Raji (cell line): ENCODE results near the gene OR1I1.

ENCODE experiments used
- POLR2A ChIP-seq: IDR thresholded peaks from 2 replicates; pipeline ENCODE4 v1.6.1; 2011; ENCODE audit warnings: low read depth, low read length, control low read depth; ENCODE audit not compliant: insufficient read depth

The OR1I1 gene

GRCh38 chr19:15081911-15082310, at the start of gene OR1I1:
OR1I1 (plus strand) TSS chr19:15082211; CDS start chr19:15087066, 4,855 bp downstream.
- no peak for TF ChIP-seq POLR2A

- TF ChIP-seq POLR2A, result no peak
These were observed 46.2 kb upstream of the OR1I1 start for GRCh38 chr19:15035795-15036311.

- TF ChIP-seq POLR2A, result no peak
These were observed 44.4 kb upstream of the OR1I1 start for GRCh38 chr19:15037586-15037985.

DNA sequence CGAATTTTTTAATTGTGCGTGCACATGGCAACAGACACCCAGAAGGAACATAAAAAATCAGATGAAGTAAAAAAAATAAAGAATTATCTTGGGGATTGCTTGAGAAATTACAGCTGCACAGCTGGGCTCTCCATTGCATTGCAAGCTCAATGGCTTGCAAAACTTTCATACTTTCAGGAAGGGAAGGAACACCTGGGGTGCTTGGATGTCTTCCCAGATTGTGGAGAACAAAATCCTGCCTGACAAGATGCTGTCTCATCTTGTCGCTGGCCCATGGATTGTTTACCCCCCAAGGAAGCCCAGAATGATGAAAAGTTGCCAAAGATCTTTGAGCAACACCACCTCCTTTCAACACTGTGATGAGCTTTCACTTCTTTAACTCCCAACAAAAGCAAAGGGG, 43.7 kb upstream of the OR1I1 start:
- TF ChIP-seq POLR2A, result no peak

GRCh38 chr19:15042003-15042402, 40.0 kb upstream of the OR1I1 start:
- TF ChIP-seq POLR2A, result no peak

DNA sequence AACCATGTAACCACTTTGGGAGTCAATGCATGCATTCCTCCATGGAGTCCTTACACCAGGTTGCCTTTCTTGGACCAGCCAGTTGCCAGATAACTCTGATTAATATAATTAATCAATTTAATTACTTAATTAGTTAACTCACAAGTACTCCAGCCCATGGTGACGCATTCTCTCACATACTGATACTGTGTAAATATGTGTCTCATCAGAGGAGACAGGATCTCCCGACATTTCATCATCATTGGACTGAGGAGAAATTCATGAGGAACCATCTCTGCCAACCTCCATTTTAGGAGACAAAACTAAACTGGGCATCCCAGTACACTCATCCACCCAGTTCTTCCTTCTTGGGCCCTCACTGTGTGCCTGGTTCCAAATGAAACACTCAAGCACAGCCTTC, 39.2 kb upstream of the OR1I1 start:
- no peak for TF ChIP-seq POLR2A

DNA sequence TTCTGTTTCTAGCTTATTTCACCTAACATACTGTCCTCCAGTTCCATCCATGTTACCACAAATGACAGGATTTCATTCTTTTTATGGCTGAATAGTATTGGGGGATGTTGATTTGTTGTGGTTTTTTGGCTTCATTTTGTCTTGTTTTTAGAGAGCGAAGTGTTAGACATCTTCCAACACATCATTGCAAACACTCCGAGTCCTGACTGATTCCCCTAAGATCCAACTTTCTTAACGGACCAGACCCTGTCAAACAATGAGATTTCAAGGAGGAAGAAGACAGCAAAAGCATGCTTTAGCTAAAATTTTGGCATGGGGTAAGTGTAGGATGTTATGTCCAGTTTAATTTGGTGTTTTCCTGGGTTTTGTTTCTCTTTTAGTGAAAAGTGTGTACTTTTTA, 36.5 kb upstream of the OR1I1 start:
- no peak for TF ChIP-seq POLR2A

DNA sequence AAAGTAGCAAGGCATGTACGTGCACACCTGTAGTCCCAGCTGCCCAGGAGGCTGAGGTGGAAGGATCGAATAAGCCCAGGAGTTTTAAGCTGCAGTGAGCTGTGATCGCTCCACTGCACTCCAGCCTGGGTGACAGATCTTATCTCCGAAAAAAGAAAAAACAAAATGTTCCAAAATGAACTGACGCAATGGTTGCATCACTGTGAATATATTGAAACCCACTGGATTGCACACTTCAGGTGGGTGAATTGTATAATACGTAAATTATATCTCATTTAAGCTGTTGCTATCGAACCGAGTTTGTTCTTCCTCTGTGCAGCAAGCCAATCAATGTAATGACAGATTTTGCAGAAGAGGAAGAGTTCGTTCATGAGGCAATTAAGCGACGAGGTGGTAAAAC, 34.3 kb upstream of the OR1I1 start:
- TF ChIP-seq POLR2A, result no peak

DNA sequence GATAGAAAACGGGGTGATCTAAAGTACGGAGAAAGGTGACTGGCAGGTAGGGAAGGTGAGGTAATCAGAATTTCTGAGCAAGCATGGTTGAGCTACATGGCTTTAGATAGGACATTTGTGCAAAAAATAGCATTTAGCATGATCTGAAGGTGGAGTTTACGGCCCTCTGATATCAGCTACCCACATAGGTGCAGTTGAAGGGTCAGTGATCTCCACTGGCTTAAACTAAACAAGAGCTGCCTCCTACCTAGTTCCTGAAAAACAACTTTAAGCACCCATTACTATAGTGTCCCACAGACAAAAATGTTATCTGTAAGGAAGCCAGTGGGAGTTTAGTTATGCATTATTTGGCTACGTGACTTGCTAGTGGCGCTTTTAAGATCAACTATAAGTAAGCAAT, 33.9 kb upstream of the OR1I1 start:
- TF ChIP-seq POLR2A, result no peak

GRCh38 chr19:15048885-15049541, 33.0 kb upstream of the OR1I1 start, which contains the start of gene CASP14:
CASP14 (plus strand) TSS chr19:15049480; CDS start chr19:15052252, 2,772 bp downstream.
- TF ChIP-seq POLR2A, result no peak

GRCh38 chr19:15050639-15051038, 31.4 kb upstream of the OR1I1 start:
- TF ChIP-seq POLR2A, result no peak

DNA sequence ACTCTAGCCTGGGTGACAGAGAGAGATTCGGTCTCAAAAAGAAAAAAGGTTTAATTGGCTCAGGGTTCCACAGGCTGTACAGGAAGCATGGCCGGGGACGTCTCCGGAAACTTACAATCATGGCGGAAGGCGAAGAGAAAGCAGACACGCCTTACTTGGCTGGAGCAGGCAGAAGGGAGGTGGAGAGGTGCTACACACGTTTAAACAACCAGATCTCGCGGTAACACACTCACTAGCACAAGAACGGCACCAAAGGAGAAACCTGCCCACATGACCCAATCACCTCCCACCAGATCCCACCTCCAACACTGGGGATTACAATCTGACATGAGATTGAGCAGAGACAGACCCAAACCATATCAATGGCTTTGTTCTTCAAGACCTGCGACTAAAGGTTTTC, 20.0 kb upstream of the OR1I1 start:
- no peak for TF ChIP-seq POLR2A

DNA sequence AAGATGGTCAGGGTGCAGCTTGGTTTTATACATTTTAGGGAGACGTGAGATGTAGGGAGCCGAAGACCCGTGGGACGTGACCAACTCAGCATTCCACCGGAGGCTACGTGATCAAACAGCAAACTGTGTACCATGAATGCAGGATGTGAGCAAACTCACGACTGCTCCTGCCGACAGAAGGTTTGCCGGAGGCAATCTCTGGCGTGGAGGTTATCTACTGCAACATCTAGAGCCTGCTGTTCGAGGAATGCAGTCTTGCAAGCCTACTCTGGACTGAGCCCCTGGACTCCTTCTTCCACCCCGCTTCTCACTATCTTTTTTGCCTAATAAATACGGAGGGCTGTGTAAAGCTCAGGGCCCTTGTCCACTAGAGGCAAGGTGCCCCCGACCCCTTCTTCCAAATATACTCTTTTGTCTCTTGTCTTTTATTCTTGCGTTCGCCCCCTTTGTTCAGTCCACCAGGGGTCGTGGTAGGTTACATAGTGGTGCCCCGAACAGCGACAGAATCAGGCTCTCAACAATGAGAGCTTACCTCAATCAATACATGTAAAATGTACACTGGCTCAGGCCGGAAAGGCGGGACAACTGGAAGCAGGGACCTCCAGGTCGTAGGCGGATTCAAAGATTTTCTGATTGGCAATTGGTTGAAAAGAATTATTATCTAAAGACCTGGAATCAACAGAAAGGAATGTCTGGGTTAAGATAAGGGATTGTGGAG, 8.9 kb upstream of the OR1I1 start:
- TF ChIP-seq POLR2A, result no peak

GRCh38 chr19:15074371-15074770, 7.6 kb upstream of the OR1I1 start:
- no peak for TF ChIP-seq POLR2A

DNA sequence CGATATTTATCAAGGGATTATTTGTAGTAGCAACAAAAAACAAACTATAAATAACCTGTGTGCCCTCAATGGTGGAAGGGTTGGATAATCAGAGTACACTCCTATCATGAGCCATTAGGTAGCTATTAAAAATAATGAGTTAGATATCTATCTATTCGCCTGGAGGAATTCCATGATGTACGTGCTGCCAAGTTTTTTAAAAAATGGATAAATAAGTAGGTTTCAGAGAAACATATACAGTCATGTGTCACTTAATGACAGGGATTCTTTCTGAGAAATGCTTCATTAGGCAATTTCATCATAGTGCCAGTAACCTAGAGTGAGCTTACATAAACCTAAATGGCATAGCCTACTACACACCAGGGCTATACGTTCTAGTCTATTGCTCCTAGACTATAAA, 6.2 kb upstream of the OR1I1 start:
- TF ChIP-seq POLR2A, result no peak

DNA sequence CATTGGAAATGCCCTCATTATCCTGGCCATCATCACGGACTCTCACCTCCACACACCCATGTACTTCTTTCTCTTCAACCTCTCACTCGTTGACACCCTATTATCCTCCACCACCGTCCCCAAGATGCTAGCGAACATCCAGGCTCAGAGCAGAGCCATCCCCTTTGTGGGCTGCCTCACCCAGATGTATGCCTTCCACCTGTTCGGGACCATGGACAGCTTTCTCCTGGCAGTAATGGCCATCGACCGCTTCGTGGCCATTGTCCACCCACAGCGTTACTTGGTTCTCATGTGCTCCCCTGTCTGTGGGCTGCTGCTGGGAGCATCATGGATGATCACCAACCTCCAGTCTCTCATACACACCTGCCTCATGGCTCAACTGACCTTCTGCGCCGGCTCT, 5.2 kb downstream of the OR1I1 start:
- no peak for TF ChIP-seq POLR2A

- TF ChIP-seq POLR2A, result no peak
These were observed 10.1 kb downstream of the OR1I1 start for GRCh38 chr19:15091918-15092753.
